Lower leg skin (tissue), 3 donors: ENCODE results near the gene NLRP6.

Experiments used
- POLR2A ChIP-seq, 2 donors: fragments of 450-650 bp; IDR thresholded peaks; one replicate each; pipeline ENCODE4 v1.6.1; 2016 to 2017; ENCODE audit warnings: antibody characterized with exemption in 2 of 2, mild to moderate bottlenecking in 1 of 2, moderate library complexity in 1 of 2
- TF ChIP-seq, protein P1 (sequence below), 3 donors: fragments of 450-650 bp; IDR thresholded peaks; one replicate each; pipeline ENCODE4 v1.5.1; 2016; ENCODE audit warnings: antibody characterized with exemption in 3 of 3, mild to moderate bottlenecking in 3 of 3, moderate library complexity in 2 of 3

DNA sequence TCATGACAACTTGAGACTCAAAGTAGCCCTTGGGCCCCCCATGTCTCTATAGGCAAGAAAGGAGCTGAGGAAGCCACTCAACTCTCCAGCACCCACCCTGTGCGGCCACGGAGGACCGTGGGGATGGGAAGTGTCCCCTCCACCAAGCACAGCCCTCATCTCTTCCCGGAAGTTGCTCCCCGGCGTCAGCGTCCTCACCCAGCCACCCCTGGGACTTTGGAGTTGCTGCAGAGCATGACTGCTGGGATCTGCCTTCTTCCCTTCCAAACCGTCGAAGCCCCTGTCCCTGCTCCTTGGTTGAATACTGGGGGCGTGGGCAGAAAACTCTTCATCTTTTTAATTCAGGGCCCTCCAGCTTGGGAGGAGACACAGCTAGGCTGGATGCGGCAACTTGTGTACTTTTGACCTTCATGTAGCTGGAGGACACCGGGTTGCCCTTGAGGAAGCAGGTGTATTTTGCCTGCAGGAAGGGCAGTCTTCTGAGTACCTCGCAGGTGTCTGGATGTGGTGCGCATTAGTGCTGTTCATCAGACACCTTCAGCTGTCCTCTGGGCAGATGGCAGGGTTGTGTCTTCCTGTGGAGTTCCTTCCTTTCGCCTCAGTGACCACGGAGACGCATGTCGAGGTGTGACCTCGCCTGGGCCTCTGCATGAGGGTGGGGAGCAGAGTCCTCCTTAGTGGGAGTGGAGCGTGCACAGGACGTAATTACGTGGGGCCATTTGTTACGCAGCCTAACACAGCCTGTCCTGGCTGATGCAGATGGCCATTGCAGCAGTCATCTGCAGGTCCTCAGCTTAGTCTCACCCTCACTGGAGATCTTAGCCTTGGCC is 54.7 kb downstream of the NLRP6 start:
- TF ChIP-seq, protein P1, sequence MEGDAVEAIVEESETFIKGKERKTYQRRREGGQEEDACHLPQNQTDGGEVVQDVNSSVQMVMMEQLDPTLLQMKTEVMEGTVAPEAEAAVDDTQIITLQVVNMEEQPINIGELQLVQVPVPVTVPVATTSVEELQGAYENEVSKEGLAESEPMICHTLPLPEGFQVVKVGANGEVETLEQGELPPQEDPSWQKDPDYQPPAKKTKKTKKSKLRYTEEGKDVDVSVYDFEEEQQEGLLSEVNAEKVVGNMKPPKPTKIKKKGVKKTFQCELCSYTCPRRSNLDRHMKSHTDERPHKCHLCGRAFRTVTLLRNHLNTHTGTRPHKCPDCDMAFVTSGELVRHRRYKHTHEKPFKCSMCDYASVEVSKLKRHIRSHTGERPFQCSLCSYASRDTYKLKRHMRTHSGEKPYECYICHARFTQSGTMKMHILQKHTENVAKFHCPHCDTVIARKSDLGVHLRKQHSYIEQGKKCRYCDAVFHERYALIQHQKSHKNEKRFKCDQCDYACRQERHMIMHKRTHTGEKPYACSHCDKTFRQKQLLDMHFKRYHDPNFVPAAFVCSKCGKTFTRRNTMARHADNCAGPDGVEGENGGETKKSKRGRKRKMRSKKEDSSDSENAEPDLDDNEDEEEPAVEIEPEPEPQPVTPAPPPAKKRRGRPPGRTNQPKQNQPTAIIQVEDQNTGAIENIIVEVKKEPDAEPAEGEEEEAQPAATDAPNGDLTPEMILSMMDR (IDR thresholded peaks at IDR 0.05) = no peak
- no peak for TF ChIP-seq POLR2A (IDR thresholded peaks at IDR 0.05)
